HG03108 (cell line): ENCODE data around the gene DDR2.
"Not testable (repeated sequence)": the region's sequence is repeated elsewhere in the genome, so short reads cannot be mapped to it uniquely, and the experiment has no call there.

Experiments used
- ATAC-seq: cut with Tn5 transposase; IDR thresholded peaks from one replicate; pipeline ENCODE4 v1.9.1; 2021; ENCODE audit warnings: moderate library complexity; ENCODE audit not compliant: unreplicated experiment

DDR2 gene

DNA sequence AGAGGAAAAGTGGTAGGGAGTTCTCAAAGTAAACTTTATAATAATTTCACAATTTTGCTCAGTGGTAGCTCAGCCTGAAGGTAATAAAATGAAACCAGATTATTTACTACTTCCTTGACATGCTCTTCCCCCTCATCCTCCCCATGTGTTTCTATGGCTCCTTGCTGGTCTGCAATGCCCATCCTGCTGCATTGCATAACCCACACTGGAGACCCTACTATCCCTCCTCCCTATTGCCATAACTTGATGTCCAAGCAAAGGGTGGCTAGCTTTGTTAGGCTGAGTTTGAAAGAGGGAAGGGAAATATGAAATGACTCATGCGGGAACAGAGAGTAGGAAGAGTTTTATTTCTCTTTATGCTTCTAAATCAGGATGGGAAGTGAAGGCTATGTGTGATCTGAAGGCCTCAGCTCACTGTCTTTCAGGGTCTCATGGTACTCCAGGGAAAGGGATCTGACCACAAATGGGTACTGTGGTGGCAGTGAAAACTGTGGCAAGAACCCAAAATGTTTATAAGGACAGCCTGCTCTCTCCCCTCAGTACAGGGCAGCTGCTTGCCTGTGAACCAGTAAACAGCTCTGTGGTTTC lies 121.8 kb downstream of the DDR2 start:
- ATAC-seq, result no peak

- no peak for ATAC-seq
These were observed 123.0 kb downstream of the DDR2 start for GRCh38 chr1:162755306-162755705.

DNA sequence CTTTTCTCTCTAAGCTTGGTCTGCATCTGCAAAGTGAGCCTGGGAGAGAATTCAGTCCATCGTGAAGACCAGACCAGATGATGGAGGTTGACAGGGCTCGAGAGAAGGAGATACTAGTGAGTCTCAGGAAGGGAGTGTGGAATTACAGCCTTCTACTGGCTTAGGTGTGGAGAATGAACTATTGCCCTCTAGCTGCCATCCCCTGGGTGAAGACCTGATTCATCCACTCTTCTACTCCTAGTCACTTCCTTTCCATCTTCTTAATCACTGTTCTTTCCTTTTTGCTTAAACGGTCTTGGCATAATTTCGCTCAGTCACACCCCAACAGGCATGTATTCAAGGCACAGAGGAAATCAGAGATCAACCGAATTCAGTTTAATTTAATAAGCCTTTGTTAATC lies 124.3 kb downstream of the DDR2 start:
- no peak for ATAC-seq

- ATAC-seq, result no peak
These were observed 125.2 kb downstream of the DDR2 start for GRCh38 chr1:162757476-162757875.

GRCh38 chr1:162765788-162766187 lies 133.5 kb downstream of the DDR2 start:
- ATAC-seq, result no peak

DNA sequence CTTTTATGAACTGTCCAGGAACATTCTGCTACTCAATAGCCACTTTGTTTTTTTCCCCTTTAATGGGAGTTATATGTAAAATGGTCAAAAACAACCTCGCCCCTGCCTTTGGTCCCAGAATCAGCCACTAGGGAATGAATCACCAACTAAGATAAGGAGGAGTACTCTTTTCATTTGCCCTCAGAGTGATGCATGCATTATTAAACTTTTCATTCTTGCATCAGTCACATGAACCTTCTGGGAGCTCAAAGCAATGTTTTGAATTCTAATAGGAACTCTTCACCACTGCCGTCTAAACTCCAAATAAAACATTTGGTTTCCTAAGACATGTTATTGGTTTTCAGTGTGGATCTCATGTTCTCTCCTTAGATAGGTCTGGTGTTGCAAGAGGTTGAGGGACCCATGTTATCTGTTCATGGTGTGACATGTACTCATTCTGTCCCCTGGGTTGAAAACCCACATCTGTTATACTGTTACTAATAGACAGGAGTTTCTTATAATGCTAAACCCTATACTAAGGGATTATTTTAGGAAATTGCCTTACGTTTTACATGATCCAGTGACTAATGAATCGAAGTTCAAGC lies 140.4 kb downstream of the DDR2 start:
- ATAC-seq, result no peak

- ATAC-seq, result no peak
These were observed 141.7 kb downstream of the DDR2 start for GRCh38 chr1:162774007-162774406.

GRCh38 chr1:162779043-162779442 lies 146.8 kb downstream of the DDR2 start:
- ATAC-seq, result no peak

GRCh38 chr1:162782671-162783070 lies 150.4 kb downstream of the DDR2 start:
- ATAC-seq, result no peak

- ATAC-seq, result not testable (repeated sequence)
These were observed 152.7 kb downstream of the DDR2 start for GRCh38 chr1:162784926-162785325.

GRCh38 chr1:162788783-162789182 lies 156.5 kb downstream of the DDR2 start:
- ATAC-seq, result not testable (repeated sequence)

- ATAC-seq, result peak; percentile 99
These were observed 158.2 kb downstream of the DDR2 start, which contains the start of gene HSD17B7 for GRCh38 chr1:162790303-162790984. Gene HSD17B7, plus strand, starts transcription at chr1:162790702. Its CDS starts 99 bp downstream, at chr1:162790801.

- peak; percentile 15 for ATAC-seq
These were observed 158.7 kb downstream of the DDR2 start for GRCh38 chr1:162790985-162791357.

DNA sequence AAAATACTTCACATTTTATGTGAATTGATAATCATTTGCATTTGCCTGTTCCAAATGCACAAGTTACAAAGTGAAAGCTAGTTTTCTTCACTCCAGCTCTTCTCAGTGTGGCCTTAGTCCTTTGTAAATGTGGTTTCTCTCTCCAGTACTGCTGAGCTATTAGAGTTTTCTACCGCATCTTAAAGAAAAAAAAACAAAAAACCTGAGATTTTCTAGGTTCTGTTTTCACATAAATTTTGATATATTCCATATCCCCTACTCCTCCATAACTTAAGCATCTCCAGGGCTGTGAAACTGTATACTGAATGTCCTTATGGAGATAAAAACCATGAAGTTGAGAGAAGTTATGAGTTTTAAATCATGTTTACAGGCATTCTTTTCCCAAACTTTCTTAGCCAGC lies 162.0 kb downstream of the DDR2 start:
- not testable (repeated sequence) for ATAC-seq

DNA sequence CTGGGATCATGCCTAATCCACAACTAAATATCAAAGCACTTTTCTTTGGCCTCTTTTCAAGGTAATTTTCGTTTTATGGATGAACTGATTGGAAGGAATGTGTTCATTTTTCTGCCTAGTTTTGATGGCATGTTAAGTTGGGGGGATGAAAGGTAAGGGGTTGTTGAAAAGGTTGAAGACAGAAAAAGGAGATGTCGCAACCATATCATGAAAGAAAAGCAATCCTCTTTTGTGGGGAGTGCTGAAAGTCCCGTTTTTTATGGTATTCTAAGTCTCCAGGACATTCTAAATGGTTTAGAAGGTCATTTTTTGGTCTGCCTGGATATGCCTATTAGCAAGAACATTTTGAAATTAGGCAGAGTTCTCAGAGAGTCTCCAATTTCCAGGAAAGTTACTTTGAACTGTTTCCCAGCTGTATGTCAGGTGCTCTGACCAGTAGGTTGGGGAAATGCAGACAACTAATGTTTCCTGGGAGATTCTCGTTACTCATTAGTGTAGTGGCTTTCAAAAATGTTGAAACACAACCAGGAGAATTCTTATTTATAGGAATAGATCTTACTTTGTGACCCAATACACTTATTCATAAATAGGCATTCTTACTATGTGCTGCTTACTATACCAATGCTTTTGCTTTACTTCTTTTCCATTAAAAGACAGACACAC lies 164.5 kb downstream of the DDR2 start:
- ATAC-seq, result not testable (repeated sequence)

DNA sequence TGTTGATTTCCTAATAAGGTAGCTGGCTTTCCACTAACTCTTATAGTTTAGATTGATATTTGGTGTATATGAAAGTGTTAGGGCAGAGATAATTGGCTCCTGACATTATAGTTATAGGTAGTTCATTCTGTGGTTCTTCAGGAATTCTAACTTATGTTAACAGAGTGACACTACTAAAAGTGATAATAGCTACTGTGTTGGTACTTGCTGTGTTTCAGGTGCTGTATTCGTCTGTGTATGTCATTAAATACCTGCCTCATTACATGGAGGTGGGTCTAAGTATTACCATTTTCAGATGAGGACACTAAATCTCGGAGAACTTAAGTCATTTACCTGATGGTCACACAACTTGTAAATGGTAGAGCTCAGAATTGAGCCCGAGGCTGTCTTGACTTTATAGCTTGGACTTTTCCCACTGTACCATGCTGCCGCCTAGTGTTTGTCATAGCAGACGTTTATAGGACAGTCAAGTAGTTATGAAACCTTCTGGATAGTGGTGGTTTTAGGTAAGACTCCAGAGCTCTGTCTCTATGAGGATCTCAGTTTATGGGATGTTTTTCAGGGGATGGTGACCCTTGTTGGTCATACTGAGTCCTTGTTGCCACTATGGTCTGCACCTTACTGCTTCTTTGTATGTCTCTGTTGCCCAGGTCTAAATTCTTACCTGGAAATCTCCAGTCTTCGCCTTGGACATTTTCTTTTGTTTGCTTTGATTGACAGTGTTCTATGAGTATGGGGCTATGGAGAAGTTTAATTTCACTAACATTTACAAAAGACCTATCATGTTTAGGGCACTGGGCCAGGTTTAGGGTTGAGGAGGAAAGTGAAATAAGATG lies 167.9 kb downstream of the DDR2 start:
- ATAC-seq, result not testable (repeated sequence)

DNA sequence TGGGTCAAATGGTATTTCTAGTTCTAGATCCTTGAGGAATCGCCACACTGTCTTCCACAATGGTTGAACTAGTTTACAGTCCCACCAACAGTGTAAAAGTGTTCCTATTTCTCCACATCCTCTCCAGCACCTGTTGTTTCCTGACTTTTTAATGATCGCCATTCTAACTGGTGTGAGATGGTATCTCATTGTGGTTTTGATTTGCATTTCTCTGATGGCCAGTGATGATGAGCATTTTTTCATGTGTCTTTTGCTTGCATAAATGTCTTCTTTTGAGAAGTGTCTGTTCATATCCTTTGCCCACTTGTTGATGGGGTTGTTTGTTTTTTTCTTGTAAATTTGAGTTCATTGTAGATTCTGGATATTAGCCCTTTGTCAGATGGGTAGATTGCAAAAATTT lies 175.2 kb downstream of the DDR2 start:
- ATAC-seq, result not testable (repeated sequence)

DNA sequence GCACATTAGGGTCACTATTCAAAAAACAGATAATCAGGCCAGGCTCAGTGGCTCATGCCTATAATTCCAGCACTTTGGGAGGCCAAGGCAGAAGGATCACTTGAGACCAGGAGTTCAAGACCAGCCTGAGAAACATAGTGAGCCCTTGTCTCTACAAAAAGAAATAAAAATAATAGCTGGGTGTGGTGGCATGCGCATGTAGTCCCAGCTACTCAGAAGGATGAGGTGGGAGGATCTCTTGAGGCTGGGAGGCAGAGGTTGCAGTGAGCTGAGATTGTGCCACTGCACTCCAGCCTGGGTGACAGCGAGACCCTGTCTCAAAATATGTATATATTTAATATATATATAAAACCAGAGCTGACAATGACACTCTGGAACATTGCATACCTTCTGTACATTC lies 180.1 kb downstream of the DDR2 start:
- ATAC-seq, result not testable (repeated sequence)

GRCh38 chr1:162818136-162818535 lies 185.9 kb downstream of the DDR2 start:
- ATAC-seq, result not testable (repeated sequence)

DNA sequence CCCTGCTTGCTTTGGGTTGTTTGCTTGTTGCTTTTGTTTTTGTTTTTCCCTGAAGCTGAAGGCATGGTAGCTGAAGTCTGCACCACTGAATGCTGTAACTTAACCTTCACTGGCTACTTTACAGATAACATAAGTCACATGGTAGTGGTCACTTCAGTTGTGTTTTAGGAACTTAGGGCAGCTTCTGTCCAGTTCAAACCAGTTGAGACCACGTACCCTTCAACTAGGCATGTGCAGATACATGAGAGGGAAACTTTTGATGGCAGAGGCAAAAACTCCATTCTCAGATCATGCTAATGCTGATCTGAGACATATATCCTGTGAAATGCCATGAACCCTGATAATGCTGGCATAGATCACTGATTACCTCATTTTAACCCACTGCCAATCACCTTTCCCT lies 186.4 kb downstream of the DDR2 start:
- not testable (repeated sequence) for ATAC-seq
